K562 (cell line): ENCODE data around the gene FAM81B.

Experiments used
- ATF2 ChIP-seq: sonication (generic); formaldehyde crosslinking; IDR thresholded peaks from 2 replicates; pipeline ENCODE4 v1.8.1; 2022; ENCODE audit warnings: missing genetic modification reagents
- CC2D1A ChIP-seq: fragments of 450-650 bp; IDR thresholded peaks from 2 replicates; pipeline ENCODE4 v1.6.1; 2017; ENCODE audit warnings: mild to moderate bottlenecking
- CTCF ChIP-seq, 3 experiments: IDR thresholded peaks in 2 of 3; conservative IDR thresholded peaks in 1 of 3; 2 replicates each; pipeline ENCODE4 v1.5.1; 2011 to 2012; ENCODE audit warnings: low read length in 3 of 3, mild to moderate bottlenecking in 3 of 3, control low read depth in 2 of 3, improper control_type of control experiment in 1 of 3, inconsistent platforms in 1 of 3, low read depth in 1 of 3, mixed read lengths in 1 of 3, moderate library complexity in 1 of 3; ENCODE audit not compliant: insufficient read depth in 2 of 3
- EHMT2 ChIP-seq: fragments of 450-650 bp; IDR thresholded peaks from 2 replicates; pipeline ENCODE4 v1.6.1; 2018; ENCODE audit warnings: antibody characterized with exemption
- ETV1 ChIP-seq: fragments of 450-650 bp; conservative IDR thresholded peaks from 2 replicates; pipeline ENCODE4 v1.6.1; 2016; ENCODE audit warnings: missing genetic modification characterization, control low read depth, low read depth, missing compliant biosample characterization
- HDAC2 ChIP-seq: fragments of 450-650 bp; IDR thresholded peaks from 2 replicates; pipeline ENCODE4 v1.6.1; 2016; ENCODE audit warnings: mild to moderate bottlenecking
- HDAC6 ChIP-seq: IDR thresholded peaks from 2 replicates; pipeline ENCODE4 v1.6.1; 2012; ENCODE audit warnings: low read depth, mild to moderate bottlenecking, control low read depth, inconsistent platforms, low read length, moderate library complexity
- NFYB ChIP-seq: IDR thresholded peaks from 2 replicates; pipeline ENCODE4 v1.6.1; 2011; ENCODE audit warnings: mild to moderate bottlenecking, moderate library complexity; ENCODE audit not compliant: insufficient read length; ENCODE audit errors: extremely low read depth
- SREBF2 ChIP-seq: sonication (generic); formaldehyde crosslinking; IDR thresholded peaks from 2 replicates; pipeline ENCODE4 v1.4.0; 2020; ENCODE audit warnings: mild to moderate bottlenecking, missing genetic modification reagents
- ZNF232 ChIP-seq: sonication (generic); formaldehyde crosslinking; IDR thresholded peaks from 2 replicates; pipeline ENCODE4 v1.8.0; 2022; ENCODE audit warnings: mild to moderate bottlenecking, missing genetic modification reagents

- TF ChIP-seq EHMT2 = no peak
- no peak for TF ChIP-seq ETV1
- TF ChIP-seq CC2D1A = no peak
- no peak for TF ChIP-seq HDAC6
- no peak for TF ChIP-seq CTCF (IDR thresholded peaks at IDR 0.05 in 2 of 3, conservative IDR thresholded peaks at IDR 0.05 in 1 of 3; ENCODE audit: insufficient read depth in 2 of 3, low read depth in 1 of 3, low read length in 3 of 3)
- no peak for TF ChIP-seq SREBF2 (CRISPR knock-in tag)
- TF ChIP-seq ZNF232 (CRISPR knock-in tag) = no peak
- no peak for TF ChIP-seq ATF2
- no peak for TF ChIP-seq HDAC2
- no peak for TF ChIP-seq NFYB
Observed at GRCh38 chr5:95445442-95445841, 54.3 kb downstream of the FAM81B start.
